DND-41 (cell line): ENCODE measurements around the gene TINAG.

Source experiments
- ATAC-seq: fragments of 200-7000 bp; cut with Tn5 transposase; 3 replicates; pipeline ENCODE4 v1.9.1; 2021; ENCODE audit warnings: low read depth; ENCODE audit not compliant: insufficient read depth
- DNase-seq: peaks from one replicate; pipeline ENCODE4 v3.0.0-alpha.2; 2020
- H2AFZ ChIP-seq: 2 replicates; pipeline ENCODE4 v1.6.0; 2012; ENCODE audit warnings: low read depth, low read length
- H3K27ac ChIP-seq: 2 replicates; pipeline ENCODE4 v1.5.1; 2012; ENCODE audit warnings: low read length, inconsistent platforms
- H3K27me3 ChIP-seq: fragments of 200-600 bp; sonication (generic); 2 replicates; pipeline ENCODE4 v1.6.0; 2012; ENCODE audit warnings: low read length, mild to moderate bottlenecking, inconsistent platforms; ENCODE audit not compliant: insufficient read depth, poor library complexity
- H3K36me3 ChIP-seq: 2 replicates; pipeline ENCODE4 v1.5.1; 2012; ENCODE audit warnings: low read length, inconsistent platforms; ENCODE audit not compliant: insufficient read depth
- H3K4me1 ChIP-seq: 2 replicates; pipeline ENCODE4 v1.5.1; 2012; ENCODE audit warnings: mild to moderate bottlenecking, low read length; ENCODE audit not compliant: insufficient read depth
- H3K4me2 ChIP-seq: 2 replicates; pipeline ENCODE4 v1.6.0; 2012; ENCODE audit warnings: mild to moderate bottlenecking, moderate library complexity, low read length, inconsistent platforms; ENCODE audit not compliant: insufficient read depth
- H3K4me3 ChIP-seq, 2 experiments: fragments of 200-600 bp in 1 of 2; shearing (Covaris generic) in 1 of 2; 2 replicates each; pipeline ENCODE4 v1.5.1; 2012 to 2016; ENCODE audit warnings: inconsistent platforms in 2 of 2, low read length in 2 of 2, mild to moderate bottlenecking in 2 of 2, low read depth in 1 of 2, moderate library complexity in 1 of 2
- H3K79me2 ChIP-seq: 2 replicates; pipeline ENCODE4 v1.6.0; 2012; ENCODE audit warnings: low read length, inconsistent platforms; ENCODE audit not compliant: insufficient read depth
- H3K9ac ChIP-seq: 2 replicates; pipeline ENCODE4 v1.6.0; 2012; ENCODE audit warnings: low read depth, mild to moderate bottlenecking, inconsistent platforms, low read length, moderate library complexity
- H3K9me3 ChIP-seq: 2 replicates; pipeline ENCODE4 v1.5.1; 2012; ENCODE audit warnings: low read length, moderate library complexity, mild to moderate bottlenecking, inconsistent platforms; ENCODE audit not compliant: insufficient read depth, severe bottlenecking
- H4K20me1 ChIP-seq: 2 replicates; pipeline ENCODE4 v1.6.0; 2012; ENCODE audit warnings: low read length; ENCODE audit not compliant: insufficient read depth
- EZH2 ChIP-seq: IDR thresholded peaks from 3 replicates; pipeline ENCODE4 v1.6.1; 2012; ENCODE audit warnings: borderline replicate concordance, low read depth, mild to moderate bottlenecking, moderate library complexity, low read length, inconsistent platforms; ENCODE audit not compliant: severe bottlenecking
- TF ChIP-seq, protein P1 (sequence below): IDR thresholded peaks from 2 replicates; pipeline ENCODE4 v1.5.1; 2012; ENCODE audit warnings: borderline replicate concordance, low read length, moderate library complexity, mild to moderate bottlenecking; ENCODE audit not compliant: poor library complexity, severe bottlenecking; ENCODE audit errors: extremely low read depth

TINAG gene

GRCh38 chr6:54361734-54362133, 53.5 kb downstream of the TINAG start:
- H3K79me2 ChIP-seq = no peaks in the 10 kb centered on the region
- no peaks in the 10 kb centered on the region for H3K4me1 ChIP-seq
- TF ChIP-seq, protein P1, sequence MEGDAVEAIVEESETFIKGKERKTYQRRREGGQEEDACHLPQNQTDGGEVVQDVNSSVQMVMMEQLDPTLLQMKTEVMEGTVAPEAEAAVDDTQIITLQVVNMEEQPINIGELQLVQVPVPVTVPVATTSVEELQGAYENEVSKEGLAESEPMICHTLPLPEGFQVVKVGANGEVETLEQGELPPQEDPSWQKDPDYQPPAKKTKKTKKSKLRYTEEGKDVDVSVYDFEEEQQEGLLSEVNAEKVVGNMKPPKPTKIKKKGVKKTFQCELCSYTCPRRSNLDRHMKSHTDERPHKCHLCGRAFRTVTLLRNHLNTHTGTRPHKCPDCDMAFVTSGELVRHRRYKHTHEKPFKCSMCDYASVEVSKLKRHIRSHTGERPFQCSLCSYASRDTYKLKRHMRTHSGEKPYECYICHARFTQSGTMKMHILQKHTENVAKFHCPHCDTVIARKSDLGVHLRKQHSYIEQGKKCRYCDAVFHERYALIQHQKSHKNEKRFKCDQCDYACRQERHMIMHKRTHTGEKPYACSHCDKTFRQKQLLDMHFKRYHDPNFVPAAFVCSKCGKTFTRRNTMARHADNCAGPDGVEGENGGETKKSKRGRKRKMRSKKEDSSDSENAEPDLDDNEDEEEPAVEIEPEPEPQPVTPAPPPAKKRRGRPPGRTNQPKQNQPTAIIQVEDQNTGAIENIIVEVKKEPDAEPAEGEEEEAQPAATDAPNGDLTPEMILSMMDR = no peak
- TF ChIP-seq EZH2 = no peak
- H3K4me2 ChIP-seq = no peak overlapping the region
- no peak overlapping the region for H3K27ac ChIP-seq
- ATAC-seq (no peak), DNase-seq (no peak)
- no peak overlapping the region for H2AFZ ChIP-seq
- H3K36me3 ChIP-seq = no peaks in the 10 kb centered on the region
- no peak overlapping the region for H3K4me3 ChIP-seq
- H4K20me1 ChIP-seq = no peaks in the 10 kb centered on the region
- no peak overlapping the region for H3K9ac ChIP-seq
- no peaks in the 10 kb centered on the region for H3K27me3 ChIP-seq
- no peaks in the 10 kb centered on the region for H3K9me3 ChIP-seq

- no peaks in the 10 kb centered on the region for H3K79me2 ChIP-seq
- DNase-seq (no peak), ATAC-seq (no peak)
- H3K4me3 ChIP-seq = no peak overlapping the region
- no peak overlapping the region for H3K4me2 ChIP-seq
- no peaks in the 10 kb centered on the region for H4K20me1 ChIP-seq
- no peaks in the 10 kb centered on the region for H3K4me1 ChIP-seq
- H3K36me3 ChIP-seq = no peaks in the 10 kb centered on the region
- no peak overlapping the region for H2AFZ ChIP-seq
- TF ChIP-seq, protein P1 = no peak
- TF ChIP-seq EZH2 = no peak
- no peak overlapping the region for H3K27ac ChIP-seq
- H3K9me3 ChIP-seq = no peaks in the 10 kb centered on the region
- H3K27me3 ChIP-seq = no peaks in the 10 kb centered on the region
- no peak overlapping the region for H3K9ac ChIP-seq
Observed at GRCh38 chr6:54366667-54367327, 58.6 kb downstream of the TINAG start.

DNA sequence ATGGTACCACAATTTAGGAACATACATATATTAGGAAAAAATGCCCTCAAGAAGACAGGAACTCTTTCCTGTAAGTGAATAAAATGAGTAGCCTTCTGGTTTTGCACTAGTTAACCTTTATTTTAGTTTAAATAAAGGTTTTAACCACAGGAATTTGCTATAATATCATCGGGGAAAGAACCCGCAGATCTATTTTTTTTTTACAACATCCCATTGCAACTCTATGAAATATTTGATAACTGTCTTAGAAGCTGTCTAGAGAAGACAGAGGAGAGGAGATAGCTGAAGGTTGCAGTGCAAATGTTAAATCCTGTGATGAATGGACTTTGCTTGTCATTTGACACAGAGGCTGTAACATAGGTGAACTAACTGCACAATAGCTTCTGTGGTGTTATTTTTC, 69.5 kb downstream of the TINAG start:
- Histone ChIP-seq H2AFZ (no peak overlapping the region), H4K20me1 (no peaks in the 10 kb centered on the region), H3K9ac (no peak overlapping the region), H3K9me3 (no peaks in the 10 kb centered on the region), H3K4me3 (no peak overlapping the region), H3K4me1 (no peaks in the 10 kb centered on the region), H3K79me2 (no peaks in the 10 kb centered on the region), H3K27ac (no peak overlapping the region), H3K4me2 (no peak overlapping the region), H3K36me3 (no peaks in the 10 kb centered on the region), H3K27me3 (no peaks in the 10 kb centered on the region)
- TF ChIP-seq, protein P1 = no peak
- no peak for TF ChIP-seq EZH2
- ATAC-seq = no peak
- no peak for DNase-seq

DNA sequence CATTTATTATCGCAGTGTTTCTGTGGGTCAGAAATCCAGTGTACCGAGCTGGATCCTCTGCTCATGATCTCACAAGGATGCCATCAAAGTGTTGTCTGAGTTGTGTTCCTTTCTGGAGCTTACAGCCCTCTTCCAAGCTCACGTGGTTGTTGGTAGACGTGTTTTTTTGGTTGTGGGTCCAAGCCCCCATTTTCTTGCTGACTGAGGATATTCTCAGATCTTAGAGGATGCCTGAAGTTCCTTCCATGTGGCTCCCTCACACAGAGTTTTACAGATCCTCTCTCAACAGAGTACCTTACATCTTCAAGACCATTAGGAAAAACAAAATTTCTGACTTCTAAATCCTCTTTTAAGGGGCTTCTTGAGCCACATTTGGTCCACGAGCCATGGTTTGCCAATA, 78.1 kb downstream of the TINAG start:
- Histone ChIP-seq H3K4me1 (no peaks in the 10 kb centered on the region), H3K27me3 (no peaks in the 10 kb centered on the region), H3K9ac (no peak overlapping the region), H2AFZ (no peak overlapping the region), H4K20me1 (no peaks in the 10 kb centered on the region), H3K79me2 (no peaks in the 10 kb centered on the region), H3K4me2 (no peak overlapping the region), H3K9me3 (no peaks in the 10 kb centered on the region), H3K36me3 (no peaks in the 10 kb centered on the region), H3K27ac (no peak overlapping the region), H3K4me3 (no peak overlapping the region)
- ATAC-seq = no peak
- DNase-seq = no peak
- TF ChIP-seq, protein P1 = no peak
- no peak for TF ChIP-seq EZH2
